HG03457 (cell line): Measurements from ENCODE around the gene DHH.

Experiments
- ATAC-seq: cut with Tn5 transposase; IDR thresholded peaks from one replicate; pipeline ENCODE4 v1.9.1; 2021; ENCODE audit warnings: moderate number of reproducible peaks; ENCODE audit not compliant: unreplicated experiment

DHH gene

GRCh38 chr12:49109641-49110463 is 15.3 kb upstream of the DHH start:
- ATAC-seq: no peak

- ATAC-seq: no peak
Measured at GRCh38 chr12:49108958-49109404, 14.4 kb upstream of the DHH start.

GRCh38 chr12:49105504-49106084 is 11.0 kb upstream of the DHH start:
- ATAC-seq: no peak

GRCh38 chr12:49104822-49105221 is 10.2 kb upstream of the DHH start:
- no peak for ATAC-seq

GRCh38 chr12:49100380-49100779 is 5.8 kb upstream of the DHH start:
- no peak for ATAC-seq

- ATAC-seq: no peak
Measured at GRCh38 chr12:49098703-49099102, 4.1 kb upstream of the DHH start.

- ATAC-seq: no peak
Measured at GRCh38 chr12:49098035-49098451, 3.4 kb upstream of the DHH start.

- ATAC-seq: no peak
Measured at GRCh38 chr12:49097381-49097780, 2.8 kb upstream of the DHH start.

GRCh38 chr12:49094975-49095365 is 369 bp upstream of the DHH start:
- ATAC-seq: no peak

- ATAC-seq: no peak
Measured at GRCh38 chr12:49093792-49094159, 825 bp downstream of the DHH start.

GRCh38 chr12:49092816-49093406 is 1.7 kb downstream of the DHH start:
- ATAC-seq: no peak

GRCh38 chr12:49092086-49092815 is 2.4 kb downstream of the DHH start:
- ATAC-seq: no peak

GRCh38 chr12:49091836-49092085 is 2.8 kb downstream of the DHH start:
- no peak for ATAC-seq

- no peak for ATAC-seq
Measured at GRCh38 chr12:49091056-49091835, 3.4 kb downstream of the DHH start.

- no peak for ATAC-seq
Measured at GRCh38 chr12:49089821-49090773, 4.5 kb downstream of the DHH start.

- ATAC-seq: no peak
Measured at GRCh38 chr12:49088932-49089330, 5.7 kb downstream of the DHH start.

GRCh38 chr12:49088150-49088931 is 6.3 kb downstream of the DHH start:
- peak; percentile 56 for ATAC-seq

GRCh38 chr12:49086116-49086515 is 8.5 kb downstream of the DHH start:
- no peak for ATAC-seq

GRCh38 chr12:49084438-49084837 is 10.2 kb downstream of the DHH start:
- no peak for ATAC-seq
